Fibroblast of lung (primary cell): ENCODE measurements around the gene PHKG2.

Experiments
- EZH2 ChIP-seq: IDR thresholded peaks from 2 replicates; pipeline ENCODE4 v1.5.1; 2012; ENCODE audit warnings: low read length, control low read depth, mild to moderate bottlenecking; ENCODE audit errors: missing control alignments
- TF ChIP-seq, protein P1 (sequence below), 2 donors: IDR thresholded peaks in 1 of 2; conservative IDR thresholded peaks in 1 of 2; 1 replicate in 1 of 2; 2 replicates in 1 of 2; pipeline ENCODE4 v1.5.1; 2011 to 2012; ENCODE audit warnings: low read length in 2 of 2, control low read depth in 1 of 2, inconsistent platforms in 1 of 2, low read depth in 1 of 2, mild to moderate bottlenecking in 1 of 2

- TF ChIP-seq, protein P1, sequence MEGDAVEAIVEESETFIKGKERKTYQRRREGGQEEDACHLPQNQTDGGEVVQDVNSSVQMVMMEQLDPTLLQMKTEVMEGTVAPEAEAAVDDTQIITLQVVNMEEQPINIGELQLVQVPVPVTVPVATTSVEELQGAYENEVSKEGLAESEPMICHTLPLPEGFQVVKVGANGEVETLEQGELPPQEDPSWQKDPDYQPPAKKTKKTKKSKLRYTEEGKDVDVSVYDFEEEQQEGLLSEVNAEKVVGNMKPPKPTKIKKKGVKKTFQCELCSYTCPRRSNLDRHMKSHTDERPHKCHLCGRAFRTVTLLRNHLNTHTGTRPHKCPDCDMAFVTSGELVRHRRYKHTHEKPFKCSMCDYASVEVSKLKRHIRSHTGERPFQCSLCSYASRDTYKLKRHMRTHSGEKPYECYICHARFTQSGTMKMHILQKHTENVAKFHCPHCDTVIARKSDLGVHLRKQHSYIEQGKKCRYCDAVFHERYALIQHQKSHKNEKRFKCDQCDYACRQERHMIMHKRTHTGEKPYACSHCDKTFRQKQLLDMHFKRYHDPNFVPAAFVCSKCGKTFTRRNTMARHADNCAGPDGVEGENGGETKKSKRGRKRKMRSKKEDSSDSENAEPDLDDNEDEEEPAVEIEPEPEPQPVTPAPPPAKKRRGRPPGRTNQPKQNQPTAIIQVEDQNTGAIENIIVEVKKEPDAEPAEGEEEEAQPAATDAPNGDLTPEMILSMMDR (conservative IDR thresholded peaks at IDR 0.05 in 1 of 2, IDR thresholded peaks at IDR 0.05 in 1 of 2; ENCODE audit: low read depth in 1 of 2, low read length in 2 of 2) = no peak
- TF ChIP-seq EZH2 = no peak
Measured at GRCh38 chr16:30738984-30739951, 9.0 kb upstream of the PHKG2 start.
